Progenitor cell of endocrine pancreas (in vitro differentiated cells): ENCODE measurements around the gene FTSJ1. TPM values are rescaled to one million over a fixed set of nuclear protein-coding genes. Genes with fewer than 3 reads are reported as not detected.

Experiments used
- DNase-seq: peaks from one replicate; pipeline ENCODE4 v3.0.0; 2021; ENCODE audit warnings: low spot score; ENCODE audit not compliant: unreplicated experiment
- H3K27ac Mint-ChIP-seq: 2 replicates; pipeline ENCODE4 v1.8.0; 2021; ENCODE audit warnings: mild to moderate bottlenecking, moderate library complexity, mixed read lengths
- H3K27me3 Mint-ChIP-seq: 2 replicates; pipeline ENCODE4 v1.8.0; 2021; ENCODE audit warnings: mixed read lengths
- H3K36me3 Mint-ChIP-seq: 2 replicates; pipeline ENCODE4 v1.8.0; 2022; ENCODE audit warnings: mixed read lengths; ENCODE audit not compliant: insufficient read depth
- H3K4me1 Mint-ChIP-seq: 2 replicates; pipeline ENCODE4 v1.8.0; 2021; ENCODE audit warnings: low read depth, mixed read lengths
- H3K4me3 Mint-ChIP-seq: 2 replicates; pipeline ENCODE4 v1.8.0; 2021; ENCODE audit warnings: low read depth, mild to moderate bottlenecking, moderate library complexity, mixed read lengths
- H3K9me3 Mint-ChIP-seq: 2 replicates; pipeline ENCODE4 v1.8.0; 2021; ENCODE audit warnings: low read depth, mixed read lengths
- total RNA-seq: library from RNA; stranded (reverse); gene quantifications from 2 replicates; pipeline ENCODE4 v1.2.1, GENCODE V29; 2021
- TF ChIP-seq, protein P1 (sequence below): fragments of 200-600 bp; sonication (generic); IDR thresholded peaks from one replicate; pipeline ENCODE4 v1.5.0; 2021; ENCODE audit warnings: antibody characterized with exemption, mild to moderate bottlenecking; ENCODE audit not compliant: unreplicated experiment

The FTSJ1 gene
- total RNA-seq, 1 donor from 2014 or later, result 40.5 TPM

GRCh38 chrX:48451708-48452107 is 24.3 kb upstream of the FTSJ1 start:
- Mint-ChIP-seq H3K4me1 (no peaks in the 10 kb centered on the region), H3K27me3 (no peaks in the 10 kb centered on the region), H3K4me3 (no peak overlapping the region), H3K36me3 (no peaks in the 10 kb centered on the region), H3K9me3 (peaks cover 6% of the 10 kb centered on the region), H3K27ac (no peak overlapping the region)
- TF ChIP-seq, protein P1, sequence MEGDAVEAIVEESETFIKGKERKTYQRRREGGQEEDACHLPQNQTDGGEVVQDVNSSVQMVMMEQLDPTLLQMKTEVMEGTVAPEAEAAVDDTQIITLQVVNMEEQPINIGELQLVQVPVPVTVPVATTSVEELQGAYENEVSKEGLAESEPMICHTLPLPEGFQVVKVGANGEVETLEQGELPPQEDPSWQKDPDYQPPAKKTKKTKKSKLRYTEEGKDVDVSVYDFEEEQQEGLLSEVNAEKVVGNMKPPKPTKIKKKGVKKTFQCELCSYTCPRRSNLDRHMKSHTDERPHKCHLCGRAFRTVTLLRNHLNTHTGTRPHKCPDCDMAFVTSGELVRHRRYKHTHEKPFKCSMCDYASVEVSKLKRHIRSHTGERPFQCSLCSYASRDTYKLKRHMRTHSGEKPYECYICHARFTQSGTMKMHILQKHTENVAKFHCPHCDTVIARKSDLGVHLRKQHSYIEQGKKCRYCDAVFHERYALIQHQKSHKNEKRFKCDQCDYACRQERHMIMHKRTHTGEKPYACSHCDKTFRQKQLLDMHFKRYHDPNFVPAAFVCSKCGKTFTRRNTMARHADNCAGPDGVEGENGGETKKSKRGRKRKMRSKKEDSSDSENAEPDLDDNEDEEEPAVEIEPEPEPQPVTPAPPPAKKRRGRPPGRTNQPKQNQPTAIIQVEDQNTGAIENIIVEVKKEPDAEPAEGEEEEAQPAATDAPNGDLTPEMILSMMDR, result no peak
- DNase-seq, result no peak

DNA sequence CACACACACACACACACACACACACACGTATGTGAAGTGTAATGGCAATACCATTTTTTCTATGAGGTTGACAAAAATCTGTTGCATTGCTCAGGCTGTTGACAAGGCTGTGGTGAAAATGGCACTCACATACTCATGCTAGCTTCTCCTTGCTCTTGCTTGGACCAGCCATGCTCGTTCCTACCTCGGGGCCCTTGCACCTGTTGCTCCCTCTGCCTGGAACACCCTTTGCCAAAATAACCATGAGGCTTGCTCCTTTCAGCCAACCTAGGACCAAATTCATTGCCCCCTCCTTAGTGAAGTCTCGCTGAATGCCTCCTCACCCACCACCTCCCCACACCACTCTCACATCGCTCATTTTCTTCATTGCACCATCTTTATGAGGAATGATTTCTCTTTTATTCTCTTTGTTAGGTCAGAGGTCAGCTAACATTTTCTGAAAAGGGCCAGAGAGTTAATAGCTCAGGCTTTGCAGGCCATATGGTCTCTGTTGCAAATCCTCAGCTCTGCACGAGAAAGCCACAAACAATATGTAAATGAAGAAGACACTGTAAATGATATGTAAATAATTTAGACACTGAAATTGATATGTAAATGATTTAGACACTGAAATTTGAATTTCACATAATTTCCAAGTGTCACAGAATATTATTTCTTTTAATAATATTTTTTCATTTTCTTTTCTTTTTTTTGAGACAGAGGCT is 19.2 kb upstream of the FTSJ1 start:
- H3K27me3 Mint-ChIP-seq, result no peaks in the 10 kb centered on the region
- H3K4me3 Mint-ChIP-seq, result no peak overlapping the region
- DNase-seq, result no peak
- no peak overlapping the region for H3K27ac Mint-ChIP-seq
- peaks cover 12% of the 10 kb centered on the region for H3K9me3 Mint-ChIP-seq
- H3K4me1 Mint-ChIP-seq, result no peaks in the 10 kb centered on the region
- TF ChIP-seq, protein P1, result no peak
- H3K36me3 Mint-ChIP-seq, result peaks cover 2% of the 10 kb centered on the region

DNA sequence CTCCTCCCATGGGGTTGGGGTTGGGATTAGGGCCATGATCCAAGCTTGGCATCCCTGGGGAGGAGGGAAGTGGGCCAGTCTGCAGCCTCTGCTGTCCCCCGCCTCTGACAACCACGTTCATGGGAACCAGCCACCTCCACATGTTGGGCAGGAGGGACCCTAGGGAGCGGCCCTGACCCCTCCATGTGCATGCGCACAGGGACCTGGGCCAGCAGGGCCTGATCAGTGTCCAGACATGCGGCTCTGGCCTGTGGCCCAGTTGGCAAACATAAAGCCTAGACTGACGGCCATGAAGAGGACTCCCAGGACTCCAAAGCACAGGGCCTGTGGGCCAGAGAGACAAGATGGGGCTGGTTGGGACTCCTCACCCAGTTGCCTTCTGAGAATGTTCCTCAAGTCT is 17.3 kb upstream of the FTSJ1 start:
- Mint-ChIP-seq H3K9me3 (peaks cover 15% of the 10 kb centered on the region), H3K4me3 (no peak overlapping the region), H3K36me3 (peaks cover 2% of the 10 kb centered on the region), H3K4me1 (no peaks in the 10 kb centered on the region), H3K27ac (no peak overlapping the region), H3K27me3 (no peaks in the 10 kb centered on the region)
- TF ChIP-seq, protein P1, result no peak
- no peak for DNase-seq

GRCh38 chrX:48459483-48459882 is 16.5 kb upstream of the FTSJ1 start:
- Mint-ChIP-seq H3K27ac (no peak overlapping the region), H3K4me1 (no peaks in the 10 kb centered on the region), H3K36me3 (peaks cover 2% of the 10 kb centered on the region), H3K9me3 (peaks cover 20% of the 10 kb centered on the region), H3K4me3 (no peak overlapping the region), H3K27me3 (no peaks in the 10 kb centered on the region)
- TF ChIP-seq, protein P1, result no peak
- no peak for DNase-seq

DNA sequence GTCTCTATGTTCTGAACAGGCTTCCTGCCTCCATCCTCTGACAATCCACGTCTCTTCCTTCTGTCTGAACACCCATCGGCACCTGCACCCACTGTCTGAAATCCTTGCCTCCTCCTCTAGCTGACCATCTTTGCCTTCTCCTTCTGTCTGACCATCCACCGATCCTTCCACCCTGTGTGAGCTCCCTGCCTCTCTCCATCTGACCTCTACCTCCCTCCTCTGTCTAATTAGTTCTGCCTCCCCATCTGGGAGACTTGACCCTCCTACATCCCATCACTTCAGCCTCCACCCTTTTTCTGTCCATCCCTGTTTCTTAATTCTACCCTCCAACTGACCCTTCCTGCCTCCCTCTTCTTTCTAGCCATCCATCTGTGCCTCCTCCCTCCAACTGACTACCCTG is 16.0 kb upstream of the FTSJ1 start:
- Mint-ChIP-seq H3K4me3 (no peak overlapping the region), H3K27me3 (no peaks in the 10 kb centered on the region), H3K36me3 (peaks cover 2% of the 10 kb centered on the region), H3K9me3 (peaks cover 18% of the 10 kb centered on the region), H3K4me1 (no peaks in the 10 kb centered on the region), H3K27ac (no peak overlapping the region)
- TF ChIP-seq, protein P1, result no peak
- no peak for DNase-seq
